Mucosa of descending colon (tissue), 3 donors: ENCODE results near the gene PPP1R37. TPM values are rescaled to one million over a fixed set of nuclear protein-coding genes. Genes with fewer than 3 reads are reported as not detected.
"Not testable (repeated sequence)": the region's sequence is repeated elsewhere in the genome, so short reads cannot be mapped to it uniquely, and the experiment has no call there.

ENCODE experiments used
- ATAC-seq: fragments of 200-7000 bp; cut with Tn5 transposase; one replicate; pipeline ENCODE4 v1.9.1; 2020; ENCODE audit warnings: mild to moderate bottlenecking, moderate library complexity
- DNase-seq, 3 donors: peaks; one replicate each; pipeline ENCODE4 v3.0.0-alpha.2; 2020
- H3K36me3 ChIP-seq: fragments of 200-600 bp; one replicate; pipeline ENCODE4 v1.8.0; 2021; ENCODE audit warnings: low read depth, mild to moderate bottlenecking
- H3K4me1 ChIP-seq: fragments of 200-600 bp; one replicate; pipeline ENCODE4 v1.8.0; 2021; ENCODE audit warnings: low read depth, mild to moderate bottlenecking
- H3K4me3 ChIP-seq: fragments of 200-600 bp; one replicate; pipeline ENCODE4 v1.8.0; 2021; ENCODE audit warnings: mild to moderate bottlenecking
- H3K9me3 ChIP-seq: fragments of 200-600 bp; one replicate; pipeline ENCODE4 v1.8.0; 2021; ENCODE audit warnings: mild to moderate bottlenecking
- CTCF ChIP-seq: fragments of 200-600 bp; IDR thresholded peaks from one replicate; pipeline ENCODE4 v1.8.0; 2022; ENCODE audit warnings: antibody characterized with exemption, mild to moderate bottlenecking
- intact Hi-C, 2 donors: fragments of 100-400 bp; cut with DNase I in 1 of 2; cut with micrococcal nuclease in 1 of 2; formaldehyde crosslinking; loops; one replicate each; pipeline versions ENCODE4 v1.11.0 to v1.11.1; 2022; cut with DNase I, micrococcal nuclease
- total RNA-seq, 3 donors: library from RNA; stranded (reverse); fragmentation: NEBNext Ultra II Directional in 2 of 3; extraction: Animal tissue kit (Norgen Biotek cat#: 25700) in 2 of 3; gene quantifications; one replicate each; pipeline versions ENCODE4 v1.2.1 to v1.2.4, GENCODE V29; 2021 to 2023
- donor health status: DM: no; HTN: no; CAD: no; lungs with moderate emphysema.
- donor health status: DM: no; HTN: no; CAD: no.
- donor health status: DM: no; HTN: yes; CAD: no.

The PPP1R37 gene
- total RNA-seq, 3 donors from 2014 or later, result 27.2 to 33.6 (median 31.7) TPM

GRCh38 chr19:45101806-45102205, 8.8 kb downstream of the PPP1R37 start:
- DNase-seq (no peak), ATAC-seq (no peak)
- intact Hi-C loops, result no loop called here
- Histone ChIP-seq H3K4me3 (no peak overlapping the region), H3K4me1 (peaks cover 26% of the 10 kb centered on the region), H3K9me3 (no peaks in the 10 kb centered on the region), H3K36me3 (no peaks in the 10 kb centered on the region)
- no peak for TF ChIP-seq CTCF

GRCh38 chr19:45102481-45102880, 9.5 kb downstream of the PPP1R37 start:
- Histone ChIP-seq H3K9me3 (no peaks in the 10 kb centered on the region), H3K4me1 (peaks cover 26% of the 10 kb centered on the region), H3K36me3 (no peaks in the 10 kb centered on the region), H3K4me3 (no peak overlapping the region)
- DNase-seq, result no peak
- no peak for TF ChIP-seq CTCF
- intact Hi-C loops, result no loop called here
- no peak for ATAC-seq

GRCh38 chr19:45103156-45103507, 10.2 kb downstream of the PPP1R37 start:
- no peaks in the 10 kb centered on the region for H3K9me3 ChIP-seq
- DNase-seq (no peak), ATAC-seq (peak; percentile 31)
- intact Hi-C loops, result no loop called here
- H3K4me1 ChIP-seq, result peaks cover 26% of the 10 kb centered on the region
- TF ChIP-seq CTCF, result no peak
- H3K4me3 ChIP-seq, result no peak overlapping the region
- no peaks in the 10 kb centered on the region for H3K36me3 ChIP-seq

GRCh38 chr19:45103508-45104319, 10.7 kb downstream of the PPP1R37 start:
- Histone ChIP-seq H3K4me3 (no peak overlapping the region), H3K9me3 (no peaks in the 10 kb centered on the region), H3K4me1 (peaks cover 26% of the 10 kb centered on the region), H3K36me3 (no peaks in the 10 kb centered on the region)
- intact Hi-C loops, result no loop called here
- DNase-seq, result no peak
- no peak for TF ChIP-seq CTCF
- peak; percentile 66 for ATAC-seq

- DNase-seq (no peak), ATAC-seq (peak; percentile 13)
- no peaks in the 10 kb centered on the region for H3K36me3 ChIP-seq
- H3K4me3 ChIP-seq, result no peak overlapping the region
- H3K4me1 ChIP-seq, result peaks cover 26% of the 10 kb centered on the region
- no peak for TF ChIP-seq CTCF
- no peaks in the 10 kb centered on the region for H3K9me3 ChIP-seq
- intact Hi-C loops, result no loop called here
Observed at GRCh38 chr19:45104658-45105349, 11.8 kb downstream of the PPP1R37 start.

GRCh38 chr19:45106363-45106762, 13.4 kb downstream of the PPP1R37 start:
- intact Hi-C loops, ATAC-seq, H3K4me3 ChIP-seq, DNase-seq, H3K36me3 ChIP-seq, H3K9me3 ChIP-seq: not testable (repeated sequence)
- peaks cover 22% of the 10 kb centered on the region for H3K4me1 ChIP-seq
